ENCODE data around the gene KANTR.

GRCh38 chrX:53056292-53056691 lies 37.6 kb upstream of the KANTR start:
- no peak for TF ChIP-seq CTCF (IDR thresholded peaks at IDR 0.05)
- no peak for TF ChIP-seq POLR2A (IDR thresholded peaks at IDR 0.05)
